ENCODE data around the gene ACSS3.

ACSS3 gene

DNA sequence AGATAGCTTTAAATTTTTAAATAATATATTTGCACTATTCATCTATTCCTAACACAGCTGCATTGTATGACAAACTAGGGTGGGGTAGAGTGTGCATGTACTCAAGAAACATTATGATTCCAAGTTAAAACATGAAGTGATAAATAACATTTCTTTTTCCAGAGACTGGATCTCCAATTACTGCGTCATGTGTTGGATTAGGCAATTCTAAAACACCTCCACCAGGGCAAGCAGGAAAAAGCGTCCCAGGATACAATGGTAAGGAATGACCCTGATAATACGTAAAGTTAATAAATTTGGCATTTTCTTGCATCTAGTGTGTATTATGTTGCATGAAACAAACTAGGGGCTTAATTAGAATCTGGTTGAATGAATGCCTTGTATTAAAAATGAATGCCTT, 138.9 kb downstream of the ACSS3 start:
- Histone ChIP-seq H3K4me2 (ENCODE audit: low read length) (no peak overlapping the region), H3K27me3 (ENCODE audit: insufficient read depth, low read length, poor library complexity) (no peaks in the 10 kb centered on the region), H3K79me2 (ENCODE audit: control insufficient read depth, insufficient read depth, low read length) (no peaks in the 10 kb centered on the region), H3K4ac (ENCODE audit: low read depth, low read length) (no peak overlapping the region), H4K8ac (ENCODE audit: low read depth, low read length) (no peak overlapping the region), H2BK120ac (ENCODE audit: low read depth, low read length) (no peak overlapping the region), H2BK15ac (replicated peaks; ENCODE audit: low read depth) (no peak overlapping the region), H3K23ac (ENCODE audit: low read length) (no peak overlapping the region), H3K18ac (ENCODE audit: low read length) (no peak overlapping the region), H3K36me3 (ENCODE audit: control insufficient read depth, insufficient read depth, low read length) (no peaks in the 10 kb centered on the region), H2BK5ac (ENCODE audit: low read length) (no peak overlapping the region), H4K5ac (ENCODE audit: low read length) (no peak overlapping the region), H2AK5ac (ENCODE audit: low read length) (no peak overlapping the region), H3K4me1 (ENCODE audit: control insufficient read depth, low read depth, low read length) (no peaks in the 10 kb centered on the region), H3K27ac (ENCODE audit: low read depth, low read length) (no peak overlapping the region), H3K79me1 (ENCODE audit: low read length) (no peaks in the 10 kb centered on the region), H3K9ac (ENCODE audit: low read length) (no peak overlapping the region), H3K56ac (ENCODE audit: low read length) (no peak overlapping the region), H3K4me3 (ENCODE audit: low read length) (no peak overlapping the region)
- DNase-seq, result no peak
- WGBS (ENCODE audit: extremely low coverage, insufficient coverage, low lambda C conversion rate), result no CpG with 5 or more reads among the region's 3 CpGs

DNA sequence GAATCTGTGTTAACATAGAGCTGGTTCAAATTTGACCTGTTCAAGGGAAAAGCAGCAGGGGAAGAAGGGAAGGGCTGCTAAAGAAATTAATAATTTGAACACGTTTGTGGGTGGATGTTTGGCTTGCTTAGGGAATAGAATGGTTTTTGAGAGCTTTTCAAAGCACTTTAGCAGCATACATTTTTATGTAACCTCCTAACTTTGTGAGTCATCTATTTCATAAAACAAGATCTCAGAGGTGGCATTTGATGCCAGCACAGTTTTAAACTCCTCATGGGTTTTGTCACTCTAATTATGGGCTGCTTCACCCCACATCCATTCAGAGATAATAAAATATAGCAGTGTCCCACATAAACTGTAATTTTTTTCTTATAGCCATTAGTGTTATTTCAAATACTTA, 143.8 kb downstream of the ACSS3 start:
- Histone ChIP-seq H3K4me2 (ENCODE audit: low read length) (no peak overlapping the region), H2AK5ac (ENCODE audit: low read length) (no peak overlapping the region), H4K5ac (ENCODE audit: low read length) (no peak overlapping the region), H3K18ac (ENCODE audit: low read length) (no peak overlapping the region), H3K79me1 (ENCODE audit: low read length) (no peaks in the 10 kb centered on the region), H2BK120ac (ENCODE audit: low read depth, low read length) (no peak overlapping the region), H3K4me3 (ENCODE audit: low read length) (no peak overlapping the region), H2BK15ac (replicated peaks; ENCODE audit: low read depth) (no peak overlapping the region), H3K4ac (ENCODE audit: low read depth, low read length) (no peak overlapping the region), H2BK5ac (ENCODE audit: low read length) (no peak overlapping the region), H3K4me1 (ENCODE audit: control insufficient read depth, low read depth, low read length) (no peaks in the 10 kb centered on the region), H3K79me2 (ENCODE audit: control insufficient read depth, insufficient read depth, low read length) (no peaks in the 10 kb centered on the region), H3K23ac (ENCODE audit: low read length) (no peak overlapping the region), H3K56ac (ENCODE audit: low read length) (no peak overlapping the region), H3K27me3 (ENCODE audit: insufficient read depth, low read length, poor library complexity) (no peaks in the 10 kb centered on the region), H3K27ac (ENCODE audit: low read depth, low read length) (no peak overlapping the region), H4K8ac (ENCODE audit: low read depth, low read length) (no peak overlapping the region), H3K9ac (ENCODE audit: low read length) (no peak overlapping the region), H3K36me3 (ENCODE audit: control insufficient read depth, insufficient read depth, low read length) (no peaks in the 10 kb centered on the region)
- no CpG with 5 or more reads among the region's 1 CpG for WGBS (ENCODE audit: extremely low coverage, insufficient coverage, low lambda C conversion rate)
- DNase-seq, result no peak

DNA sequence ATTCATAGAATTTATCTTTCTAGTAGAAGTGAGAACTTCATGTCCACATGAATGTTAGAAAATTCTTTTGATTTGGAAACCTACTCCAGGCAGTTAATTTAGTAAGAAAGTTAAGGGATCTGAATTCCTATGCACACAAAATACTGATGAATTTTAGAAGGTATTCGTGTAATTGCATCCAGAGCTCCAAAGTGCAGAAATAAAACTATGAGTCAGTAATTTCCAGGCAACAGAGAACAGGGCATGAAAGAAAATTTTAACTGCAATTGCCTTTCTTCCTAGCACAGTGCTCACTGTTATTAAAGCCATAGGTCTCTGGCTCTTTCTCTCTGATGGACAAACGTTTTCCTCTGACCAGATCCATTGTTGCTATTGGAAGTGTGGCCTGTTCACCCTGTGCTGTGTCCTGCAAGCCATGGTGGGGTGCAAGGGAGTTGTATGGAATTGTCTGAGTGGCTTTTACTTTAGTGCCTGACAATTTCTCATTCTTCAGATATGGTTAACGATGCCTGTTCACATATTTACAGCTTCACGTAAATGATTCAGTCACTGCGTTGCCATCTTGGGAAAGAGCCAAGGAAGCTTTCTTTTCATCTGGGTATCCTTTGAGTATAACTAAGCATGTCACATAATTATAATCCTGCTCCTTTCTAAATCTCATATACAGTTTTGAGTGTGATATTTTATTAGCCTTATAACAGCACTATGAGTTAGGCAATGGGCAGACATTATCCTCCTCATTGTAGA, 145.1 kb downstream of the ACSS3 start:
- no CpG with 5 or more reads among the region's 5 CpGs for WGBS (ENCODE audit: extremely low coverage, insufficient coverage, low lambda C conversion rate)
- H2AK5ac ChIP-seq (ENCODE audit: low read length), result no peak overlapping the region
- H3K9ac ChIP-seq (ENCODE audit: low read length), result no peak overlapping the region
- no peak overlapping the region for H2BK15ac ChIP-seq (replicated peaks; ENCODE audit: low read depth)
- H3K79me2 ChIP-seq (ENCODE audit: control insufficient read depth, insufficient read depth, low read length), result no peaks in the 10 kb centered on the region
- DNase-seq, result no peak
- H3K4me1 ChIP-seq (ENCODE audit: control insufficient read depth, low read depth, low read length), result no peaks in the 10 kb centered on the region
- no peak overlapping the region for H3K23ac ChIP-seq (ENCODE audit: low read length)
- H4K5ac ChIP-seq (ENCODE audit: low read length), result no peak overlapping the region
- H3K4me2 ChIP-seq (ENCODE audit: low read length), result no peak overlapping the region
- no peaks in the 10 kb centered on the region for H3K36me3 ChIP-seq (ENCODE audit: control insufficient read depth, insufficient read depth, low read length)
- H3K79me1 ChIP-seq (ENCODE audit: low read length), result no peaks in the 10 kb centered on the region
- H3K4ac ChIP-seq (ENCODE audit: low read depth, low read length), result no peak overlapping the region
- H3K27ac ChIP-seq (ENCODE audit: low read depth, low read length), result no peak overlapping the region
- H3K27me3 ChIP-seq (ENCODE audit: insufficient read depth, low read length, poor library complexity), result no peaks in the 10 kb centered on the region
- H2BK120ac ChIP-seq (ENCODE audit: low read depth, low read length), result no peak overlapping the region
- no peak overlapping the region for H3K18ac ChIP-seq (ENCODE audit: low read length)
- H3K56ac ChIP-seq (ENCODE audit: low read length), result no peak overlapping the region
- H3K4me3 ChIP-seq (ENCODE audit: low read length), result no peak overlapping the region
- no peak overlapping the region for H2BK5ac ChIP-seq (ENCODE audit: low read length)
- H4K8ac ChIP-seq (ENCODE audit: low read depth, low read length), result no peak overlapping the region

DNA sequence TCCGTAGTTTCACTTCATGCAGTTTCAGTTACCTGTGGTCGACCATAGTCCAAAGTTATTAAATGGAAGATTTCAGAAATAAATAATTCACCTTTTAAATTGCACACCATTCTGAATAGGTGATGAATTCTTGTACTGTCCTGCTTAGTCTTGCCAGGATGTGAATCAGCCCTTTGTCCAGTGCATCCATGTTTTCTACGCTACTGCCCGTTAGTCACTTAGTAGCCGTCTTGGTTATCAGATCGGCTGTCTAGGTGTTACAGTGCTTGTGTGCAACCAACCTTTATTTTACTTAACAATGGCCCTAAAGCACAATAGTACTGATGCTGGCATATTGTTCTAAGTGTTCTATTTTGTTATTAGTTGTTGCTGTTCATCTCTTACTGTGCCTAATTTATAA, 146.7 kb downstream of the ACSS3 start:
- Histone ChIP-seq H2AK5ac (ENCODE audit: low read length) (no peak overlapping the region), H3K4me1 (ENCODE audit: control insufficient read depth, low read depth, low read length) (no peaks in the 10 kb centered on the region), H4K8ac (ENCODE audit: low read depth, low read length) (no peak overlapping the region), H2BK5ac (ENCODE audit: low read length) (no peak overlapping the region), H3K23ac (ENCODE audit: low read length) (no peak overlapping the region), H3K27ac (ENCODE audit: low read depth, low read length) (no peak overlapping the region), H3K79me1 (ENCODE audit: low read length) (no peaks in the 10 kb centered on the region), H3K4me2 (ENCODE audit: low read length) (no peak overlapping the region), H2BK120ac (ENCODE audit: low read depth, low read length) (no peak overlapping the region), H3K4me3 (ENCODE audit: low read length) (no peak overlapping the region), H3K36me3 (ENCODE audit: control insufficient read depth, insufficient read depth, low read length) (no peaks in the 10 kb centered on the region), H4K5ac (ENCODE audit: low read length) (no peak overlapping the region), H3K56ac (ENCODE audit: low read length) (no peak overlapping the region), H3K18ac (ENCODE audit: low read length) (no peak overlapping the region), H2BK15ac (replicated peaks; ENCODE audit: low read depth) (no peak overlapping the region), H3K79me2 (ENCODE audit: control insufficient read depth, insufficient read depth, low read length) (no peaks in the 10 kb centered on the region), H3K9ac (ENCODE audit: low read length) (no peak overlapping the region), H3K27me3 (ENCODE audit: insufficient read depth, low read length, poor library complexity) (no peaks in the 10 kb centered on the region), H3K4ac (ENCODE audit: low read depth, low read length) (no peak overlapping the region)
- WGBS (ENCODE audit: extremely low coverage, insufficient coverage, low lambda C conversion rate), result no CpG with 5 or more reads among the region's 6 CpGs
- DNase-seq, result no peak

DNA sequence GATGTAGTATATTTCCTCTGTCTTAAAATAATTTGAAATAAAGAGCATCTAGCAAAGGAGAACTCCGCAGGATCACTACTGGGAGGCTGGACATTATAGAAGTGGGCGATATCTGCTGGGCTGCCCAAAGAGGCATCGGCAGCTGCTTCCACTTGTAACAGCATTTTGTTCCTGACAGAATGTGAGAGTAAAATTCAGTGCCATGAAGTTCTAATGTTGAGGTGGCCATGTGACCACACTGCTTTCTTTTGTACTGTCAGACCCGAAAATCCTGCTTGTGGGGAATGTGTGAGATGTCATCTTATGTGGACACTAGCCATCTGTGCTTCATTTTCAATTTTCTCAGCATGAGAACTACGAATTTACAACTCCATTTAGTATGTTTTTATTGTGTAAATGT, 151.9 kb downstream of the ACSS3 start:
- no peak overlapping the region for H3K27ac ChIP-seq (ENCODE audit: low read depth, low read length)
- H3K79me2 ChIP-seq (ENCODE audit: control insufficient read depth, insufficient read depth, low read length), result no peaks in the 10 kb centered on the region
- H3K36me3 ChIP-seq (ENCODE audit: control insufficient read depth, insufficient read depth, low read length), result no peaks in the 10 kb centered on the region
- H3K23ac ChIP-seq (ENCODE audit: low read length), result no peak overlapping the region
- no peaks in the 10 kb centered on the region for H3K79me1 ChIP-seq (ENCODE audit: low read length)
- no peak overlapping the region for H3K4me2 ChIP-seq (ENCODE audit: low read length)
- no CpG with 5 or more reads among the region's 5 CpGs for WGBS (ENCODE audit: extremely low coverage, insufficient coverage, low lambda C conversion rate)
- H2BK5ac ChIP-seq (ENCODE audit: low read length), result no peak overlapping the region
- H3K4ac ChIP-seq (ENCODE audit: low read depth, low read length), result no peak overlapping the region
- H2BK120ac ChIP-seq (ENCODE audit: low read depth, low read length), result no peak overlapping the region
- H3K56ac ChIP-seq (ENCODE audit: low read length), result no peak overlapping the region
- H3K18ac ChIP-seq (ENCODE audit: low read length), result no peak overlapping the region
- no peak overlapping the region for H4K5ac ChIP-seq (ENCODE audit: low read length)
- H2AK5ac ChIP-seq (ENCODE audit: low read length), result no peak overlapping the region
- no peak overlapping the region for H4K8ac ChIP-seq (ENCODE audit: low read depth, low read length)
- DNase-seq, result no peak
- no peak overlapping the region for H3K4me3 ChIP-seq (ENCODE audit: low read length)
- no peaks in the 10 kb centered on the region for H3K4me1 ChIP-seq (ENCODE audit: control insufficient read depth, low read depth, low read length)
- no peaks in the 10 kb centered on the region for H3K27me3 ChIP-seq (ENCODE audit: insufficient read depth, low read length, poor library complexity)
- H3K9ac ChIP-seq (ENCODE audit: low read length), result no peak overlapping the region
- no peak overlapping the region for H2BK15ac ChIP-seq (replicated peaks; ENCODE audit: low read depth)

Data from mesendoderm (in vitro differentiated cells).